GM19468 (cell line): ENCODE data around the gene AKT2.
A peak's percentile ranks its signal among the peaks of the same experiment; 100 is the strongest.

Experiments used
- ATAC-seq: cut with Tn5 transposase; IDR thresholded peaks from one replicate; pipeline ENCODE4 v1.9.1; 2021; ENCODE audit warnings: mild to moderate bottlenecking, moderate library complexity, moderate number of reproducible peaks; ENCODE audit not compliant: unreplicated experiment; ENCODE audit errors: extremely low read depth

AKT2 gene

DNA sequence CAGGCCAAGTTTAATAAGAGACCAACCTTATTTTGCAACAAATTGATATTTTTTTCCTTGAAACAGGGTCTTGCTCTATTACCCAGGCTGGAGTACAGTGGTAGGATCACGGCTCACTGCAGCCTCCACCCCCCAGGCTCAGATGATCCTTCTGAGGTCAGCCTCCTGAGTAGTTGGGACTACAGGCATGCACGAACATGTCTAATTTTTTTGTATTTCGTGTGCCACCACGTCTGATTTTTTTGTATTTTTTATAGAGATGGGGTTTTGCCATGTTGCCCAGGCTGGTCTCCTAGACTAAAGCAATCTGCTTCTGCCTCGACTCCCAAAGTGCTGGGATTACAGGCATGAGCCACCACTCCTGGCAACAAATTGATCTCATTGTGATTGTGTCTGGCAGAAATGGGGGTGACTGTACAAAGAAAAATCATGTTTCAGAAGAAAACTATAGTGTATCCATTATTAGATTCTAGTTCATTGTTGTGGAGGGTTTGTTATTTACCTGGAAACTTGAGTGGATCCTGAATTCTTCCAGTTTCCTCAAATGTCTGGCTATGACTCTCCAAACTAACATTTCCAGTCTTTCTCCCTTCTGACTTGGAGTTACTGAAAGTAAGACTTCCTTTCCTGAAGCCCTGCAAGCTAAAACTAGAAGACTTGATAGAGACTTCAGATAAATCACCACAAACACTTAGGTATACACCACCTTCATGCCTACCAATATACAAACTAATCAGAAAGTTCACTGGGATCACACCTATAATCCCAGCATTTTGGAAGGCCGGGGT is 17.3 kb upstream of the AKT2 start:
- ATAC-seq: no peak

DNA sequence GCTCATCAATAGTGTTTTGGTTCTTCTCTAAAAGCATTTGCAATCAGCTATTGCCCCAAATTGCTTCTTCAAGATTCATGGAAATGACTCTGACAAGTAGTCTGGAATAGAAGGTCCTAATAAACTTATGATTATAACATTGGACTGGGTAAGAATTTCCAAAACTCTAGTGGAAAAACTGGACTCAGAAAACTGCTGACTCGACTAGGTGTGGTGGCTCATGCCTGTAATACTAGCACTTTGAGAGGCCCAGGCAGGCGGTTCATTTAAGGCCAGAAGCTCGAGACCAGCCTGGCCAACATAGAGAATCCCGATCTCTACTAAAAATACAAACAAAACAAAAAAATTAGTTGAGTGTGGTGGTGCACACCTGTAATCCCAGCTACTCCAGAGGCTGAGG is 15.5 kb upstream of the AKT2 start:
- no peak for ATAC-seq

DNA sequence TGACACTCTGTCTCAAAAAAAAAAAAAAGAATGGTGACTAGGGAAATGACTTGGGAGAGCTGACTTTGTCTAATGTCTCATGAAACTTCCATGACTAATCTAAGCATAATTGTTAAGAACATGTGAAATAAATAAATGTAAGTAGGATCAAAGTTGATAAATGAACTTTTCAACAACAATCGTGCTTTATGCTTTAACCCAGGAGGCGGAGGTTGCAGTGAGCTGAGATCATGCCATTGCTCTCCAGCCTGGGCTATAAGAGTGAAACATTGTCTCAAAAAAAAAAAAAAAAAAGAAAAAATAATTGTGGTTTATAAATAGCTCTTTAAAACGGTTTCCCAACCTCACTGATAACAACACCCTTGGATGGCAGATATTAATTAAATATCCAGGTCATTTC is 12.9 kb upstream of the AKT2 start:
- ATAC-seq: no peak

DNA sequence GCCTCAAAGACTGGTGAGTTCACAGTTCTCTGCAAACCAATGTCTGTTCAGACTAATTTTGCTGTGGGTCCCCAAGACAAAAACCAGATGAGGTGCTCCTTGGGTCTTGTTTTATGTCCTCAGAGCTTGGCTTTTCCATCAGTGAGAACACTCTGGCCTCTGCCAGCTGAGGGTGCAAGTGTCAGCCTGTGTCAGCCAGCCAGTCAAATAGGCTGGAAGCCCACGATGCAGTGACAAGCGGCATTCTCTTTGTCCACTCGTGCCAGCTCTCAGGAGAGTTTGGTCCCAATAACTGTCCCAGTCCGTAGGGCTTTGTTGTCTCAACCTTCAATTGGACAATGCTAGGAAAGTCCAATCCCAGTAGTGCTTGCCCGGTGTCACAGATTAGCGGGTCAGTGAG is 9.4 kb upstream of the AKT2 start:
- no peak for ATAC-seq

DNA sequence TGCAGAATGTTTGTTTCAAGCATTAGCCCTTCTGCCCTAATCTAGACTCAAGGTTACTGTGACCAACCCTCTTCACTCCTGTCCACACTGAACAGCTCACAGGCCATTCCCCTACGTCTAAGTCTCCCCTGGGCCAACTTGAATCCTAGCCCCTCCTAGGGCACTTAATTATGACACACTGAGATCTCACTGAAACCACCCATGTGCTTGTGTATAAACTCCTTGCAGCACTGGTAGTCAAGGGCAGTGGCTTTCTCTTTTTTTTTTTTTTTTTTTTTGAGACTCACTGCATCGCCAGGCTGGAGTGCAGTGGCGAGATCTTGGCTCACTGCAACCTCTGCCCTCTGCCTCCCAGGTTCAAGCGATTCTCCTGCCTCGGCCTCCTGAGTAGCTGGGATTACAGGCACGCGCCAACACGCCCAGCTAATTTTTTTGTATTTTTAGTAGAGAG is 1.9 kb upstream of the AKT2 start:
- ATAC-seq: no peak

DNA sequence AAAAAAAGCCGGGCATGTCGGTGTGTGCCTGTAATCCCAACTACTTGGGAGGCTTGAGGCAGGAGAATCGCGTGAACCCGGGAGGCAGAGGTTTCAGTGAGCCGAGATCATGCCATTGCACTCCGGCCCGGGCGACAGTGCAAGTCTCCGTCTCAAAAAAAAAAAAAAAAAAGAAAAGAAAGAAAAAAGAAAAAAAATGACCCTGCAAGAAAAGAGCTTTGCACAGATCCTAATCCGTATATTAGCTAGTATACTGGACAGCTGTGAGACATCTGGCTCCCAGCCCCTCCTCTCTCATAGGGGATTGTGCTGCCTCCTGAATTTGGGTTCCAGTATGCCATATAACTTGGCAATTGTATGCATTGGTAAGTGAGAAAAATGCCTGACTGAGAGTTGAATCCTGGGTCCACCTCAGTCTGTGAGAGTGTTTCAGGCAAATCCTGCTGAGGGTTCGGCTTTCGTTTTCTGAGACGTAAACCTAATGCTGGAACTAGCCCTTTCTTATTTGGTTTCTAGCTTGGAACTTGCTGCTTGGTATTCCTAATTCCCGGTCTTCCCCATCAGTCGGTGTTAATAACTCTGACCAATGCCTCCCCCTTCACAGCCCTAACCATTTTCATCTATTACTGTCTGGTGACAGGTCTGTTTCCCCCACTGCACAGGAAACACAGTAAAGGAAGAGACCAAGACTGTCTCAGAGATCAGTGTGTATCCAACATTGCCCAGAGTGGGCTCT is 1.3 kb upstream of the AKT2 start:
- ATAC-seq: no peak

DNA sequence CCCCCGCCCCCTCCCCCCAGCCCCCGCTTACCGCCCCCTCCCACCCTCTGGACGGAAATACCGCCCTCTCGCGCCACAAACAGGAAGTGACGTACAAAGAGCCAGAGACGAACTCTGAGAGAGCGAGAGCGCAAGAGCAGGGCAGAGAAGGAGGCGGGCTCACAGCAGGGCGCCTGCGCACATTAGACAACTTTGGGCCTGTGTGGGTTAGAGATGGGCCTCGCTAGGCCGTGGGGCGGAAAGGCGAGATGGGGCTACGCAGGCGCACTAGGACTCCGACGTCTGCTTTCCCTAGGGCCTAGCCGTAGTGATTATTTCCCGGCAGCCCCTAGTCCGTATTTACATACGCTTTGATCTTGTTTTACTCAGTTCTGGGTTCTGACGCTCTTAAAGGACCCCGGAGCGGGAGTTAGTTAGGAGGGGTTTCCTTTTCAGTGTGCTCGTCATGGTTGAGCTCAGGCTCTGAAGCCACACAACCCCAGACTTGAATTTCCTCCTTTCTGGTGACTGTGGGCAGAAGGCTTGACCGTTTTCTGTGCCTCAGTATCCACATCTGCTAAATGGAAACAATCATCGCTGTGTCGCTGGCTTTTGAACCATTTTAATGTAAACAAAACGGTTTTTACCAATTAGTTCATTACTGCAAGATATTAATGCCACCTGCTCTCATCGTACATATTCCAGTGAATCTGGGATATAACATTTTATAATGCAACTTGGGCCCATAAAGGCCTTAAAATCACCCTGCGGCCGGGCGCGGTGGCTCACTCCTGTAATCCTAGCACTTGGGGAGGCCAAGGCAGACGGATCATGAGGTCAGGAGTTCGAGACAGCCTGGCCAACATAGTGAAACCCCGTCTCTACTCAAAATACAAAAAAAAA is 449 bp upstream of the AKT2 start:
- peak; percentile 42 for ATAC-seq

DNA sequence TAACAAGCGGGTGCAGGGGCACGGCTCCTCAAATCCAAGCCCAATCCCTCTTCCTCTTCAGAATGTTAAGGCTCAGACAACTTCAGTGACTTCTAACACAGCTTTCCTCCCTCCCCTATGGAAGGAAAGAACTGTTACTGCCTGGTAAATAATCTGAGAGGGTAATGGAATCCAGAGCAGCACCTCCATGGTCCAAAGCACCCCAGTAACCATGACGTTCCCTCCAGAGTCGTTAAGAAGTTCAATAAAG is 969 bp downstream of the AKT2 start:
- no peak for ATAC-seq

DNA sequence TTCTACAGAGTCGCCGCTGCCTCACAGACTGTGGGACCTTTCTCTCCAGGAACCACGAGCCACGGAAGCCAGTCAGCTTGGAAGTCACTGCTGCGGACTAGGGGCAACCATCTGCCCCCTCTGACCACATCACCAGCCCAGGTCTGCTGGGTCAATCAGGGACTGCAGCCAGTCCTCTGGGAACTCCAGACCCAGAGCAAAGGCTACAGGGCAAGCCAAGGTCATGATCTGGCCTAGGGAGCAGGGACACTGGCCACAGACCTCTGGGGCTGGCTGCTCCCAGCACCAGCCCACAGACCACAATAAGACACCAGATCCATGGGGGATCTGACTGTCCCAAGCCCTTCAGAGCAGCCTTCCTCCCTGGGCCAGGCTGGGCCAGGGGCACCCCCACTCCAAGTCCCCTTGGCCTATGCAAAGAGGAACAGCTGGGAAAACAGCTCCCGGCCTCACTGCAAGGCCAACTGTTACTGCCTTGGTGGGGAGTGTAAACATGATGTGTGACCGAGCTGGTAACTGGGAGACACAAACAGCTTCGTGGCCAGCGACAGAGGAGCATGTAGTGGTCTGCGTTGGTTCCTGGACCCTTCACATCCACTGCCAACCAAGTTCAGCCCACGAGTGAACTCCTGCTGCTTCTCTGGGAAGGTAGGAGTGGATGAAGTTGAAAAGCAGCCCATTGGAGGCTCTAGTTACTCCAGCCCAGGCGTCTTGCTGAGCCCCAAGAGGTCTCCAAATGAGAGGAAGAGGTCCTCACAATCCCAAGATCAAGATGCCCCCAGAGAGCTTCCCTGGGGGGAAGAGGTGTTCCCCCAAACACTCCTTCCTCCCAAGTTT is 1.5 kb downstream of the AKT2 start:
- no peak for ATAC-seq

DNA sequence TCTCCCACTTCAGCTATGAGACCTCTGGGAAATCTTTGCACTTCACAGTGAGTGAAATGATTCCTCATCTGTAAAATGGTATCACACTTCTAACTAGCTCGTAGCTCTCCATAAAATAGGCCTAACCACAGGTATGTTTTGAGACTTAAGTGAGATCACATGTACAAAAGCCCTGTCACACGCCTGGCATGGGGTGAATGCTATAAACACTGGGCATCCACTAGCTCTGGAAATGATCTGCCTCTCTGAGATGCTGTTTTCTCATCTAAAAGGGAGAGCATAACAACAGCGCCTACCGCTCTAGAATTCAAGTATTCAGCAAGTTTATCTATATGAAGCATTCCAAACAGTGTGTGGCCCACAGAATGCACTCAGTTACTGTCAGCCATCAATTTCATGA is 2.2 kb downstream of the AKT2 start:
- no peak for ATAC-seq

DNA sequence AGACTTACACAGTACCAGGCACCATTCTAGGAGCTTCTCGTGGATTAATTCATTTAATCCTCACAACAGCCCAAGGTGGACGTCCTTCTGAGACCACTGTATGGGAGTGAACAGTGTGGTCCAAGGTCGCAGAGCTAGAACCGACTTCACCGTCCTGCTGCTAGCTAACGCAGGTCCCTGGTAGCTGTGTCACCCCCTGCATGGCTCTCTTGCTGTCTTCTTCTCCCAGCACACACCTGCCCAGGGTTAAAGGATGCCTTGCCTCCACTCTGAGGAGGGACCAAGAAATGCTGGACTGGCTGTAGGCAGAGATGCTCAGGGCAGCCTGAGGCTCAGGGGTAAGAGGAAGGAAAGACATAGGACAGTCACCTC is 3.0 kb downstream of the AKT2 start:
- no peak for ATAC-seq

DNA sequence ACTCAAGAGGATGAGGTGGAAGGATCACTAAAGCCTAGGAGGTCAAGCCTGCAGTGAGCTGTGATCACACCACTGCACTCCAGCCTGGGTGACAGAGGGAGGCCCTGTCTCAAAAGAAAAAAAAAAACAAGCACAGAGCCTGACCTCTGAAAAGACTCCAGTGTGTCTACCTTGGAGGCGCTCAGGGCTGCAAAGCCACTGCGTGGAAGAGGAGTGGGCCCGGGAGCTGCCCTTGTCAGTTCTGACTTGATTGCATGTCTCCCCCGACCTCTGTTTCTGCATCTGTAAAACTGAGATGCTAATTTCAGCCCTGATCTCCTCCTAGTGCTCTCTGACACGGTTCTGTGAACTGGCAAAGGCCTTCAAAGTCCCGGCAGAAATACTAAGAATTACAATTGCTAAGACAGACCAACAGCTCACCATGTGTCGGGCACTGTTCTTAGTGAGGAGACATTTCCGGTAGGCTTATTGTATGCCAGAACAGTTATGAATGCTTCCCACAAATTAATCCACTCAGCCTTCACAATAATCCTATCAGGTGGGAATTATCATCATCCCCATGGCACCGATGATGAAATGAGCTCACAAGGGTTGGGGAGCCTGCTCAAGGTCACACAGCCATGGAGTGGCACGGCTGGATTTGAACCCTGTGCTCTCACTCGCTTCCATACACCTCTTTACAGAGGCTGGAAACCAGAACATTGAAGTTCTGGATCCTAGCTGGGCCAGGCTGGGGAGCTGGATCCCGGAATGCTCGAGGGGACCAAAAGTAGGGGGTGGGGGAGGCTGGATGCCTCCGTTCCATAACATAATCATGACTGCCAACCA is 3.5 kb downstream of the AKT2 start:
- ATAC-seq: no peak

DNA sequence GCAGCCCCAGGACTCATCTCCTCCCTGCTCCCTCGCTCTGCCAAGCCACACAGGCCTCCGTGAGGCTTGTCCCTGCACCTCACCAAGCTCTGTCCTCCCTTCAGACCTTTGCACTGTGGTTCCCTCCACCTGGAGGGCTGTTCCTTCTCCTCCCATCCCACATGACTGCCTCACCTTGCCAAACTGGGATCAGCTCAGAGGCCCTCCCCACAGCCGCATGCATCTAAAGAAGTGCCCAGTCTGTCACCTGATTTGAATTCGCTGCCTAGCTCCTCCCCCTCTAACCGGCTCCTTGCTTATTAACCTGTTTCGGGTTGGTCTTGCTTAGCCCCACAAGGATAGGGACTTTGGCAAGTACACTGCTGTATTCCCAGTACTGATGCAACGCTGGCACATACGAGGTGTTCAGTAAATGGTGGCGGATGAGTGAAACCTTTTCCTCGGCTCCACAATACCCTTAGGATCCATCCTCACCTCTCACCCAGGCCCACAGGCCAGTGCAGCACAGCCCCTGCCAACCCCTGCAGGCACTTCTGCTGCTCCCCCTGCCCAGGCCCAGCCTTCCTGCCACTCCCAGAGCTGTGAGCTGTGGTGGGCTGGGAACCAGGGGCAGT is 4.4 kb downstream of the AKT2 start:
- no peak for ATAC-seq

DNA sequence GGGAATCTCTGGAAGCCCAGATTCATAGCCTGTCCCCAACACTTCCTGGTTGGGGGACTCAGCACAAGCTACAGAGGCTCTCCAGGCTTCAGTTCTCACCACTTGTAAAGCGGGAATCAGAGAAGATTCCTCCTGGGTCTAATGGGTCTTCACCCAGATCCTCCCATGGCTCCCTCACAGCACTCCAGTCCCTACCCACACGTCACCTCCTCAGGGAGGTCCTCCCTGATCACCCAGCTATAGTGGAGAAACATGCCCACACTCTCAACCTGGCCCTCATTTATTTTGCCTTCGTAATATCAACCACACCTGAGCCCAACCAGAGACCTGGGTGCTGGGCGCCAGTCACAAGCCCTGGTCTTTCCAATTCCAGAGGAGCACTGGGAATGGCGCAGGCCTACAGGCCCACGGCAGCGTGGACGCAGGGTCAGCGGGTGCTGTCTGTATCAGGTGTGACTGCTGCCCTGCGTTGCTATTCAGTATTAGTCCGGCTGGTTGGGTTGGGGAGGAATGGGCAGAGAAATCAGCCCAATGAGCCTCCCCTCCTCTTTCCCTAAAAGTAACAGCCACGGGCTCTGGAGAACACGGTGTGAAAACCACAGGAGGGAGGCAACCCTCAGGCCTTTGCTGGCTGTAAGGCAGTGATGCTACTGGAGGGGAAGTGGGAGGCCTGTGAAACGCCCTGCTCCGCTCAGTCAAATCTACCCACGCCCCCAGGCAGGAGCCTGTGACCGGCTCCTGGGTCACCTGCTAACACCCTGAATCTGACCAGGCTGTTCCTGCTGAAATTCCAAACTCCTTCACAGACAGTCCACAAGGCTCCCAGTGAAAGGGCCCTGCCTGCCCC is 5.2 kb downstream of the AKT2 start:
- ATAC-seq: no peak

DNA sequence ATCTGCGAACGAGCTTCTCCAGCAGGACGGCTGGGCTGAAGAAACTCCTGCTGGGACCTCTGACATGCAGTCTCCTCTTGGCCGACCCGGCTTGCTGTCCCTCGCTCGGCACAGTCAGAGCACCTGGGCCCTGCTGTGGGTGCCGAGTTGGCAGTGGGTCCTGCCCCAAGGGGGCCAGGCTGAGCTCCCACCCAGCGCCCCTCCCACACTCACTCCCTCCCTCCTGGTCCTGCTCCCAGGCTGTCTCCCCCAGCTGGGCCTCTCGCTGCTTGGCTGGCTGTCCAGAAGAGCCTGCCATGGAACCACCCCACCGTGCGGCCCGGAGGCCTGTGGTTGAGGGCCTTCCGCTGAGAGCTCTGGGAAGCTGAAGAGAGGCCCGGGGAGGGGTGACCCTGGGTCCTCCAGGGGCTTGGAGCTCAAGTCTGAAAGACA is 6.0 kb downstream of the AKT2 start:
- no peak for ATAC-seq

DNA sequence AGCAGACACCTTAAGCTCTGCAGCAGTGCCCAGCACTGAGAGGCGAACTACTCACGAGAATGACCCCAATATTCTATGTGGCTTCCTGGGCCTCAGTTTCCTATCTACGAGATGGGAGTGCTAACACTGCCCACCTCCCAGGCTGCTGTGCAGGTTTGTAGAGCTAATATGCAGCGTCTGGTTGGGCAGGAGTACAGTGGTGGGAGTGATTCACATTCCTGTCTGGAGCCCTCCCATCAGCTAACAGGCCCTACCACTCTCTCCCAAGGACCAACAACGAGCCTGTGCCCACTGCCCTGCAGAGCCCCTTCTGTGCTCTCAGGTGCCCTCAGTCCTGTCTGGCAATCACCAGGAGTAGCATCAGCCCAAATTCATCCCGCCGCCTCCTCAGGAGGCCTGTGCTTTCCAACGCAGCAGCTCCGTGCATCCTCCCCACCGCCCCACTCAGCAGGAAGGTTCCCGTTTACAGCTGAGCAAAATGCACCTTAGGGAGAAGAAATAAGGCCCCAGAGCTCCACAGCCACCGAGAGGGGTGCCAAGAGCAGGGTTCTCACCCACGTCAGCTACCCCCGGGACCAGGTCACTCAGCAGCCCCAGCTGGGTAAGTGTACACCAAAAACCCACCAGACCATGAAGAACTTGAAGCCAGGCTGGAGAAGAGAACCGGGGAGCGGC is 6.6 kb downstream of the AKT2 start:
- ATAC-seq: no peak

DNA sequence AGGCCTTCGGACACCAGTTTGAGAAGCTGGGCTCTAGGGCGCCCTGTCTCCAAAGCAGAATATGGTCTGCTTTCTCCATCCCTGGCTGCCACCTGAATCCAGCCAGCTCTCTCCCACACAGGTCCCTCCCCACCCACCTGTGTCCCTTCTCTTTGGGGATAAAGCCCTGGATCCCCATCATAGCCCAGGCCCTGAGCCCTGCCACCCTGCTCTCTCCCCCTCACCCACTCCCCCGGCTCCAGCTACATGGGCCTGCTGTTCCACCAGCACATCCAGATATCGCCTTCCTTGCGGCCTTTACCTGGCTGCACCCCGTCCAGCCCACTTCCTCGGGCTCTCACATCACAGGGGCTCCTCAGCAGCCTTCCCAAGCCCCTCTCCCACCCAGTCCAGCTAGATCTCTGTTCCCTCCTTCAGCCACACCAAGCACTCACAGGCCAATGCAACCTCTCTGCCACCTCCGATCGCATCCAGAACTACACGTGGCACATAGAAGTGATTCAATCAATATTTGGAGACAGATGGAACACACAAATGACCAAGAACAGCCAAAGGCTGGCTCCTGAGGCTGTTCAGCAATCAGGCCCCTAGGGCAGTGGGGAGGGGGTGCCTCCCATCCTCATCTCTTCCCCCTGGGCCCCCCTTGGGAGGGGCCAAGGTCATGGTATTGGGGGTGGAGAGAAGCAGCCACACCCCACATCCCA is 7.6 kb downstream of the AKT2 start:
- no peak for ATAC-seq
